OCI-LY1 (cell line): Measurements from ENCODE around the gene OR2T34.

Source experiments
- EZH2 ChIP-seq: fragments of 200-600 bp; sonication (generic), shearing (Covaris generic); IDR thresholded peaks from 2 replicates; pipeline ENCODE4 v1.8.0; 2017; ENCODE audit warnings: borderline replicate concordance, mixed run types, mild to moderate bottlenecking, antibody characterized with exemption, low read length, moderate library complexity, mixed read lengths
- TF ChIP-seq, protein P1 (sequence below): fragments of 200-600 bp; sonication (generic), shearing (Covaris generic); IDR thresholded peaks from 2 replicates; pipeline ENCODE4 v1.5.1; 2017; ENCODE audit warnings: mild to moderate bottlenecking, antibody characterized with exemption, low read length, moderate library complexity, mixed read lengths

- TF ChIP-seq, protein P1, sequence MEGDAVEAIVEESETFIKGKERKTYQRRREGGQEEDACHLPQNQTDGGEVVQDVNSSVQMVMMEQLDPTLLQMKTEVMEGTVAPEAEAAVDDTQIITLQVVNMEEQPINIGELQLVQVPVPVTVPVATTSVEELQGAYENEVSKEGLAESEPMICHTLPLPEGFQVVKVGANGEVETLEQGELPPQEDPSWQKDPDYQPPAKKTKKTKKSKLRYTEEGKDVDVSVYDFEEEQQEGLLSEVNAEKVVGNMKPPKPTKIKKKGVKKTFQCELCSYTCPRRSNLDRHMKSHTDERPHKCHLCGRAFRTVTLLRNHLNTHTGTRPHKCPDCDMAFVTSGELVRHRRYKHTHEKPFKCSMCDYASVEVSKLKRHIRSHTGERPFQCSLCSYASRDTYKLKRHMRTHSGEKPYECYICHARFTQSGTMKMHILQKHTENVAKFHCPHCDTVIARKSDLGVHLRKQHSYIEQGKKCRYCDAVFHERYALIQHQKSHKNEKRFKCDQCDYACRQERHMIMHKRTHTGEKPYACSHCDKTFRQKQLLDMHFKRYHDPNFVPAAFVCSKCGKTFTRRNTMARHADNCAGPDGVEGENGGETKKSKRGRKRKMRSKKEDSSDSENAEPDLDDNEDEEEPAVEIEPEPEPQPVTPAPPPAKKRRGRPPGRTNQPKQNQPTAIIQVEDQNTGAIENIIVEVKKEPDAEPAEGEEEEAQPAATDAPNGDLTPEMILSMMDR = no peak
- TF ChIP-seq EZH2 = no peak
These were observed 43.6 kb upstream of the OR2T34 start for GRCh38 chr1:248618119-248618518.
